ENCODE results near the gene NAPEPLD.

DNA sequence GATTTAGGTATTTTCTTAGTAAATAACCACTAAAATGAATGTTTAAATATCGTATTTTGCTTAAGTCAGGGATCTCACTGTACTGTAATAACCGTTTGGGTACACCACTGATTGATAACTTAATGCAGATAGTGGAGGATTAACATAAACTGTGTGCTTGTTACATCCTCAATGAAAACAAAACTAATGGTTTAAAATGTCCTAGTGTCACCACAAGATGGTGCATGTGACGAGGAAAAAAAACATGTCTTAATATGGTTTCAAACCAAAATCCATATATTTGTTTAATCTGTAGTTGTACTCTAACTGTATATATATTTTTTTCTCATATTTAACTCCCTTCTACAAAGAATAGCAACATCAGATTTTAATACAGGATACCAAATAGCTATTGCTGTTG lies 54.8 kb downstream of the NAPEPLD start:
- TF ChIP-seq, protein P1, sequence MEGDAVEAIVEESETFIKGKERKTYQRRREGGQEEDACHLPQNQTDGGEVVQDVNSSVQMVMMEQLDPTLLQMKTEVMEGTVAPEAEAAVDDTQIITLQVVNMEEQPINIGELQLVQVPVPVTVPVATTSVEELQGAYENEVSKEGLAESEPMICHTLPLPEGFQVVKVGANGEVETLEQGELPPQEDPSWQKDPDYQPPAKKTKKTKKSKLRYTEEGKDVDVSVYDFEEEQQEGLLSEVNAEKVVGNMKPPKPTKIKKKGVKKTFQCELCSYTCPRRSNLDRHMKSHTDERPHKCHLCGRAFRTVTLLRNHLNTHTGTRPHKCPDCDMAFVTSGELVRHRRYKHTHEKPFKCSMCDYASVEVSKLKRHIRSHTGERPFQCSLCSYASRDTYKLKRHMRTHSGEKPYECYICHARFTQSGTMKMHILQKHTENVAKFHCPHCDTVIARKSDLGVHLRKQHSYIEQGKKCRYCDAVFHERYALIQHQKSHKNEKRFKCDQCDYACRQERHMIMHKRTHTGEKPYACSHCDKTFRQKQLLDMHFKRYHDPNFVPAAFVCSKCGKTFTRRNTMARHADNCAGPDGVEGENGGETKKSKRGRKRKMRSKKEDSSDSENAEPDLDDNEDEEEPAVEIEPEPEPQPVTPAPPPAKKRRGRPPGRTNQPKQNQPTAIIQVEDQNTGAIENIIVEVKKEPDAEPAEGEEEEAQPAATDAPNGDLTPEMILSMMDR (IDR thresholded peaks at IDR 0.05) = no peak
- TF ChIP-seq EP300 (IDR thresholded peaks at IDR 0.05) (no peak), POLR2A (IDR thresholded peaks at IDR 0.05) (no peak)
